Measurements from ENCODE around the gene ATG13.

DNA sequence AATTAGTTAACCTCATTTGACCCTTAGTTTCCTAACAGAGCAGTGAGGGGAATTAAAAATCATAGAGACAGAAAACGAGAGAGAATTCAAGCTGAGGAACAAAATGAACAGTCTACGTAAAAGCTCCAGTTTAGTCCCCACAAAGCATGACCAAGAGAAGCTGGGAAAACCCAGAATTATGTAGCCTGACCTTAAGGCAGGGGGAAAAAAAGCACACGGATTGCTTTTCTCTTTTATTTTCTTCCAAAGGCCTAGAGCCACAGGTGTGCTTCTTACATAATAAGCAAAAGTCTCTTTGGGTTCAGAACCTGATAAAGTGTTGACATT, 23.0 kb upstream of the ATG13 start:
- TF ChIP-seq JUNB (IDR thresholded peaks at IDR 0.05; ENCODE audit: unreplicated experiment) (no peak), EZH2phosphoT487 (IDR thresholded peaks at IDR 0.05; ENCODE audit: unreplicated experiment) (no peak), POLR2AphosphoS5 (IDR thresholded peaks at IDR 0.05; ENCODE audit: low read depth) (no peak), EZH2 (IDR thresholded peaks at IDR 0.05; ENCODE audit: low read depth, unreplicated experiment) (no peak), STAT1 (IDR thresholded peaks at IDR 0.05; ENCODE audit: unreplicated experiment) (no peak), CREB1 (CRISPR knock-in tag; IDR thresholded peaks at IDR 0.05; ENCODE audit: low read depth) (no peak), ZNF331 (CRISPR knock-in tag; IDR thresholded peaks at IDR 0.05; ENCODE audit: low read depth) (no peak)
- TF ChIP-seq, protein P1, sequence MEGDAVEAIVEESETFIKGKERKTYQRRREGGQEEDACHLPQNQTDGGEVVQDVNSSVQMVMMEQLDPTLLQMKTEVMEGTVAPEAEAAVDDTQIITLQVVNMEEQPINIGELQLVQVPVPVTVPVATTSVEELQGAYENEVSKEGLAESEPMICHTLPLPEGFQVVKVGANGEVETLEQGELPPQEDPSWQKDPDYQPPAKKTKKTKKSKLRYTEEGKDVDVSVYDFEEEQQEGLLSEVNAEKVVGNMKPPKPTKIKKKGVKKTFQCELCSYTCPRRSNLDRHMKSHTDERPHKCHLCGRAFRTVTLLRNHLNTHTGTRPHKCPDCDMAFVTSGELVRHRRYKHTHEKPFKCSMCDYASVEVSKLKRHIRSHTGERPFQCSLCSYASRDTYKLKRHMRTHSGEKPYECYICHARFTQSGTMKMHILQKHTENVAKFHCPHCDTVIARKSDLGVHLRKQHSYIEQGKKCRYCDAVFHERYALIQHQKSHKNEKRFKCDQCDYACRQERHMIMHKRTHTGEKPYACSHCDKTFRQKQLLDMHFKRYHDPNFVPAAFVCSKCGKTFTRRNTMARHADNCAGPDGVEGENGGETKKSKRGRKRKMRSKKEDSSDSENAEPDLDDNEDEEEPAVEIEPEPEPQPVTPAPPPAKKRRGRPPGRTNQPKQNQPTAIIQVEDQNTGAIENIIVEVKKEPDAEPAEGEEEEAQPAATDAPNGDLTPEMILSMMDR (conservative IDR thresholded peaks at IDR 0.05; ENCODE audit: low read depth in 2 of 2): no peak
- TF ChIP-seq, protein P2, sequence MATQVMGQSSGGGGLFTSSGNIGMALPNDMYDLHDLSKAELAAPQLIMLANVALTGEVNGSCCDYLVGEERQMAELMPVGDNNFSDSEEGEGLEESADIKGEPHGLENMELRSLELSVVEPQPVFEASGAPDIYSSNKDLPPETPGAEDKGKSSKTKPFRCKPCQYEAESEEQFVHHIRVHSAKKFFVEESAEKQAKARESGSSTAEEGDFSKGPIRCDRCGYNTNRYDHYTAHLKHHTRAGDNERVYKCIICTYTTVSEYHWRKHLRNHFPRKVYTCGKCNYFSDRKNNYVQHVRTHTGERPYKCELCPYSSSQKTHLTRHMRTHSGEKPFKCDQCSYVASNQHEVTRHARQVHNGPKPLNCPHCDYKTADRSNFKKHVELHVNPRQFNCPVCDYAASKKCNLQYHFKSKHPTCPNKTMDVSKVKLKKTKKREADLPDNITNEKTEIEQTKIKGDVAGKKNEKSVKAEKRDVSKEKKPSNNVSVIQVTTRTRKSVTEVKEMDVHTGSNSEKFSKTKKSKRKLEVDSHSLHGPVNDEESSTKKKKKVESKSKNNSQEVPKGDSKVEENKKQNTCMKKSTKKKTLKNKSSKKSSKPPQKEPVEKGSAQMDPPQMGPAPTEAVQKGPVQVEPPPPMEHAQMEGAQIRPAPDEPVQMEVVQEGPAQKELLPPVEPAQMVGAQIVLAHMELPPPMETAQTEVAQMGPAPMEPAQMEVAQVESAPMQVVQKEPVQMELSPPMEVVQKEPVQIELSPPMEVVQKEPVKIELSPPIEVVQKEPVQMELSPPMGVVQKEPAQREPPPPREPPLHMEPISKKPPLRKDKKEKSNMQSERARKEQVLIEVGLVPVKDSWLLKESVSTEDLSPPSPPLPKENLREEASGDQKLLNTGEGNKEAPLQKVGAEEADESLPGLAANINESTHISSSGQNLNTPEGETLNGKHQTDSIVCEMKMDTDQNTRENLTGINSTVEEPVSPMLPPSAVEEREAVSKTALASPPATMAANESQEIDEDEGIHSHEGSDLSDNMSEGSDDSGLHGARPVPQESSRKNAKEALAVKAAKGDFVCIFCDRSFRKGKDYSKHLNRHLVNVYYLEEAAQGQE (IDR thresholded peaks at IDR 0.05; ENCODE audit: unreplicated experiment): no peak
- TF ChIP-seq, protein P3, sequence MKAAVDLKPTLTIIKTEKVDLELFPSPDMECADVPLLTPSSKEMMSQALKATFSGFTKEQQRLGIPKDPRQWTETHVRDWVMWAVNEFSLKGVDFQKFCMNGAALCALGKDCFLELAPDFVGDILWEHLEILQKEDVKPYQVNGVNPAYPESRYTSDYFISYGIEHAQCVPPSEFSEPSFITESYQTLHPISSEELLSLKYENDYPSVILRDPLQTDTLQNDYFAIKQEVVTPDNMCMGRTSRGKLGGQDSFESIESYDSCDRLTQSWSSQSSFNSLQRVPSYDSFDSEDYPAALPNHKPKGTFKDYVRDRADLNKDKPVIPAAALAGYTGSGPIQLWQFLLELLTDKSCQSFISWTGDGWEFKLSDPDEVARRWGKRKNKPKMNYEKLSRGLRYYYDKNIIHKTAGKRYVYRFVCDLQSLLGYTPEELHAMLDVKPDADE (IDR thresholded peaks at IDR 0.05): no peak
